NB4 (cell line): Measurements from ENCODE around the gene SPNS3.

Source experiments
- MAX ChIP-seq: IDR thresholded peaks from 2 replicates; pipeline ENCODE4 v1.6.1; 2011; ENCODE audit warnings: low read depth, low read length
- POLR2A ChIP-seq: IDR thresholded peaks from 2 replicates; pipeline ENCODE4 v1.6.1; 2011; ENCODE audit warnings: mild to moderate bottlenecking; ENCODE audit not compliant: insufficient read length; ENCODE audit errors: extremely low read depth

- TF ChIP-seq POLR2A (no peak), MAX (no peak)
These were observed 85.6 kb downstream of the SPNS3 start for GRCh38 chr17:4519361-4519788.
